PC-9 (cell line): ENCODE results near the gene ZNF597.

Source experiments
- CTCF ChIP-seq: fragments of 200-600 bp; sonication (generic); conservative IDR thresholded peaks from 2 replicates; pipeline ENCODE4 v1.6.1; 2017; ENCODE audit warnings: mixed run types, antibody characterized with exemption, mild to moderate bottlenecking, moderate library complexity
- EZH2 ChIP-seq: fragments of 200-600 bp; sonication (generic); IDR thresholded peaks from 2 replicates; pipeline ENCODE4 v1.8.0; 2017; ENCODE audit warnings: antibody characterized with exemption, low read depth

GRCh38 chr16:3488801-3489200, 45.5 kb upstream of the ZNF597 start:
- no peak for TF ChIP-seq CTCF
- no peak for TF ChIP-seq EZH2
